SK-N-SH (cell line): Measurements from ENCODE around the gene FAIM2. TPM values are rescaled to one million over a fixed set of nuclear protein-coding genes. Genes with fewer than 3 reads are reported as not detected.
"Not testable (repeated sequence)": the region's sequence is repeated elsewhere in the genome, so short reads cannot be mapped to it uniquely, and the experiment has no call there.

Source experiments
- CTCF ChIA-PET: fragments of 300-600, 350-600 bp; formaldehyde crosslinking; extraction: SDS; loops from one replicate; lab custom pipeline; 2021; lab: Yijun Ruan, JAX
- POLR2A ChIA-PET: fragments of 350-600 bp; sonication (Branson Sonifier 250); formaldehyde crosslinking; extraction: SDS; loops from one replicate; lab custom pipeline; 2020; ENCODE audit warnings: antibody characterized with exemption, inconsistent platforms; lab: Yijun Ruan, JAX
- DNase-seq: peaks from one replicate; pipeline ENCODE4 v3.0.0; 2012
- H2AFZ ChIP-seq: fragments of 200-600 bp; sonication (generic); 2 replicates; pipeline ENCODE4 v1.8.1; 2016; ENCODE audit warnings: antibody characterized with exemption, mild to moderate bottlenecking, low read depth
- H3F3A ChIP-seq: fragments of 200-600 bp; sonication (generic); replicated peaks from 2 replicates; pipeline ENCODE3; 2016; ENCODE audit warnings: antibody characterized with exemption, mild to moderate bottlenecking; ENCODE audit not compliant: insufficient read depth
- H3K27ac ChIP-seq, 2 experiments: fragments of 200-500 bp in 1 of 2; fragments of 200-600 bp in 1 of 2; sonication (Bioruptor generic) in 1 of 2; sonication (generic), shearing (Covaris generic) in 1 of 2; 2 replicates each; pipeline versions ENCODE4 v1.5.1 to v1.6.1; 2014 to 2016; ENCODE audit warnings: low read depth in 2 of 2, inconsistent platforms in 1 of 2, low read length in 1 of 2, mild to moderate bottlenecking in 1 of 2, mixed read lengths in 1 of 2
- H3K27me3 ChIP-seq: fragments of 200-600 bp; sonication (generic), shearing (Covaris generic); 2 replicates; pipeline ENCODE4 v1.6.1; 2016; ENCODE audit warnings: mixed run types; ENCODE audit not compliant: insufficient read depth
- H3K36me3 ChIP-seq, 2 experiments: fragments of 200-500 bp in 1 of 2; fragments of 200-600 bp in 1 of 2; sonication (Bioruptor generic) in 1 of 2; sonication (generic) in 1 of 2; replicated peaks in 1 of 2; 2 replicates each; pipeline versions ENCODE3 to v1.5.1; 2014 to 2016; ENCODE audit warnings: low read length in 1 of 2, mild to moderate bottlenecking in 1 of 2; ENCODE audit not compliant: insufficient read depth in 2 of 2, control insufficient read depth in 1 of 2
- H3K4me1 ChIP-seq, 2 experiments: fragments of 200-500 bp in 1 of 2; fragments of 200-600 bp in 1 of 2; sonication (Bioruptor generic) in 1 of 2; sonication (generic), shearing (Covaris generic) in 1 of 2; 2 replicates each; pipeline versions ENCODE4 v1.5.1 to v1.6.1; 2014 to 2016; ENCODE audit warnings: low read depth in 1 of 2, low read length in 1 of 2, mixed run types in 1 of 2; ENCODE audit not compliant: insufficient read depth in 2 of 2, control insufficient read depth in 1 of 2
- H3K4me2 ChIP-seq: fragments of 200-600 bp; sonication (generic), shearing (Covaris generic); 2 replicates; pipeline ENCODE4 v1.6.1; 2017; ENCODE audit warnings: mixed run types
- H3K4me3 ChIP-seq, 2 experiments: fragments of 200-500 bp in 1 of 2; fragments of 200-600 bp in 1 of 2; sonication (Bioruptor generic) in 1 of 2; sonication (generic), shearing (Covaris generic) in 1 of 2; 2 replicates each; pipeline versions ENCODE4 v1.5.1 to v1.8.1; 2014 to 2016; ENCODE audit warnings: low read depth in 2 of 2, inconsistent platforms in 1 of 2, low read length in 1 of 2, mild to moderate bottlenecking in 1 of 2, mixed read lengths in 1 of 2, moderate library complexity in 1 of 2
- H3K79me2 ChIP-seq: fragments of 200-600 bp; sonication (generic); 2 replicates; pipeline ENCODE4 v1.8.1; 2017; ENCODE audit warnings: mild to moderate bottlenecking; ENCODE audit not compliant: insufficient read depth
- H3K9ac ChIP-seq: fragments of 200-600 bp; sonication (generic); 2 replicates; pipeline ENCODE4 v1.6.1; 2017; ENCODE audit warnings: mixed run types
- H3K9me2 ChIP-seq: fragments of 200-600 bp; sonication (generic); 2 replicates; pipeline ENCODE4 v1.6.1; 2017; ENCODE audit warnings: mixed run types
- H3K9me3 ChIP-seq: fragments of 200-600 bp; sonication (generic); 2 replicates; pipeline ENCODE4 v1.6.1; 2017; ENCODE audit warnings: mixed run types, mild to moderate bottlenecking, moderate library complexity
- H4K20me1 ChIP-seq: fragments of 200-600 bp; sonication (generic); 2 replicates; pipeline ENCODE4 v1.6.1; 2017; ENCODE audit warnings: mild to moderate bottlenecking, mixed run types; ENCODE audit not compliant: insufficient read depth
- CHD2 ChIP-seq: fragments of 150-350 bp; IDR thresholded peaks from 2 replicates; pipeline ENCODE4 v1.6.1; 2018; ENCODE audit warnings: low read length; ENCODE audit not compliant: partially characterized antibody
- EP300 ChIP-seq, 2 experiments: IDR thresholded peaks; 2 replicates each; pipeline versions ENCODE4 v1.4.0 to v1.6.1; 2012; ENCODE audit warnings: borderline replicate concordance in 1 of 2, low read depth in 1 of 2, low read length in 1 of 2
- FOXJ3 ChIP-seq: sonication (generic); formaldehyde crosslinking; IDR thresholded peaks from 2 replicates; pipeline ENCODE4 v1.5.1; 2020; ENCODE audit warnings: mild to moderate bottlenecking, missing genetic modification reagents
- FOXM1 ChIP-seq: IDR thresholded peaks from 2 replicates; pipeline ENCODE4 v1.4.0; 2012; ENCODE audit warnings: low read depth, mild to moderate bottlenecking
- GATA2 ChIP-seq: sonication (generic); formaldehyde crosslinking; IDR thresholded peaks from 2 replicates; pipeline ENCODE4 v1.5.0; 2020; ENCODE audit warnings: mild to moderate bottlenecking, missing genetic modification reagents
- RAD21 ChIP-seq: IDR thresholded peaks from 2 replicates; pipeline ENCODE4 v1.6.1; 2012; ENCODE audit warnings: mild to moderate bottlenecking, low read length
- RCOR1 ChIP-seq: fragments of 150-350 bp; IDR thresholded peaks from 2 replicates; pipeline ENCODE4 v1.6.1; 2017; ENCODE audit warnings: antibody characterized with exemption, low read length
- TCF12 ChIP-seq: IDR thresholded peaks from 2 replicates; pipeline ENCODE4 v1.4.0; 2012
- ZBTB33 ChIP-seq: IDR thresholded peaks from 2 replicates; pipeline ENCODE4 v1.4.0; 2012; ENCODE audit warnings: low read depth, borderline replicate concordance
- WGBS: methylation state at CpG from one replicate; pipeline ENCODE4 v1.1.6; 2017; ENCODE audit warnings: low lambda C conversion rate; 5-methylcytosine and 5-hydroxymethylcytosine counted together
- polyA plus RNA-seq, 3 experiments: library from polyadenylated mRNA; depleted of rRNA; stranded (reverse); fragments of >200 nt; gene quantifications; 2 replicates each; pipeline ENCODE4 v1.2.3, GENCODE V29; 2012
- TF ChIP-seq, protein P1 (sequence below): IDR thresholded peaks from 2 replicates; pipeline ENCODE4 v1.4.0; 2012; ENCODE audit warnings: low read depth, borderline replicate concordance
- TF ChIP-seq, protein P2 (sequence below): fragments of 150-350 bp; IDR thresholded peaks from 2 replicates; pipeline ENCODE4 v1.6.1; 2017; ENCODE audit warnings: antibody characterized with exemption, low read length, low read depth, borderline replicate concordance

Gene FAIM2
- polyA plus RNA-seq, 1 of the 3 experiments (the other 2 are of a cell fraction), result 11.3 TPM

DNA sequence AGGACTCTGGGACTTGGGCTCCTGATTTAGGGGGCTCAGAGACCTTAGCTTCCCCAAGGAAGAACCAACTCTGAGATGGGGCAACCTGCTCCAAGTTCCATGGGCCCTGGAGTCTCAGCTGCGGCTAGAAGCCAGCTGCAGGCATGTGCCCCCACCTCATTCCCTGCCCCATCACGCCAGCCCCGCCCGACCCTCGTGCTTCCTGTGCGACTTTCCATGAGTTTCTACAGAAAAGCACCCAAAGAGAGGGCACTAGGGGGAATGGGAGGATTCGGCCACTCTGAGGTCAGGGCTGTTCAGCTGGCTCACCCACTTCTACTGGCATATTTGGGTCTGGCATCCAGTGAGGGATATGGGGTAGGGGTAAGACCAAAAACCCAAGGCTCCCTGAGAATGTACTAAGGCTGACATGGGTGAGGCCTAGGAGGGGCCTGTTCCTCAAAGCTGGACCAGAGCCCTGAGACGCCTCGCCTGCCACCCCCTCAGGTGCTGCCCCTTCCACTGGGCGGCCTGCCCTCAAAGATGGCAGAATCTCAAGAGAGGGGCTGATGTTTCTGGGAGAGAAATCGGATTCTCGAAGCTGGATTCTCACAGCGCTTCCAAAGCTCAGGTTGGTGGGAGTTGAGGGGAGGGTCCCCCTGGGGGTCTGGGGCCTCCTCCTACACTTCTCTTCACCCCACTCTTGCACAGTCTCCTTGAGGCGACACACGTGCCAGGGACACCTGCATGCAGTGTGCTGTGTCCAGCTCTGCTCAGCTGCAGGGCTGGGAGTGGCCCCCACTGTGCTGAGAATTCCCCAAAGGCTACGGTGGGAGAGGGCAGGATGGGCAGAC lies 22.1 kb downstream of the FAIM2 start:
- Histone ChIP-seq H3K9me2 (no peaks in the 10 kb centered on the region), H3K9ac (no peak overlapping the region), H3K9me3 (no peaks in the 10 kb centered on the region), H4K20me1 (no peaks in the 10 kb centered on the region), H3K4me1 (peaks cover 0 to 16% of the 10 kb centered on the region in 2 experiments; a peak in 1 of 4 replicates), H3K4me2 (no peak overlapping the region), H3K4me3 (no peak overlapping the region), H3K36me3 (no peaks in the 10 kb centered on the region), H3K79me2 (no peaks in the 10 kb centered on the region), H3K27ac (no peak overlapping the region), H2AFZ (no peak overlapping the region), H3F3A (peaks cover 11% of the 10 kb centered on the region), H3K27me3 (no peaks in the 10 kb centered on the region)
- ChIA-PET CTCF (interaction anchor here (0.6 to 3.0 kb wide), 13 partner anchors 10 to 337 kb away, joined by 3 to 15 read pairs (median 4); no protein-coding TSS in a partner anchor), POLR2A (interaction anchor here (0.7 to 1.5 kb wide), 2 partner anchors 10 to 12 kb away, joined by 3 to 6 read pairs; no protein-coding TSS in a partner anchor)
- DNase-seq, result no peak
- TF ChIP-seq FOXM1, result no peak
- no peak for TF ChIP-seq TCF12
- TF ChIP-seq, protein P1, sequence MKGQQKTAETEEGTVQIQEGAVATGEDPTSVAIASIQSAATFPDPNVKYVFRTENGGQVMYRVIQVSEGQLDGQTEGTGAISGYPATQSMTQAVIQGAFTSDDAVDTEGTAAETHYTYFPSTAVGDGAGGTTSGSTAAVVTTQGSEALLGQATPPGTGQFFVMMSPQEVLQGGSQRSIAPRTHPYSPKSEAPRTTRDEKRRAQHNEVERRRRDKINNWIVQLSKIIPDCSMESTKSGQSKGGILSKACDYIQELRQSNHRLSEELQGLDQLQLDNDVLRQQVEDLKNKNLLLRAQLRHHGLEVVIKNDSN, result no peak
- TF ChIP-seq FOXJ3, result no peak
- TF ChIP-seq ZBTB33, result no peak
- WGBS, result 83% methylated on average over 13 of the region's 16 CpGs

- no peak for TF ChIP-seq EP300 (IDR thresholded peaks at IDR 0.05; ENCODE audit: borderline replicate concordance in 1 of 2, low read depth in 1 of 2, low read length in 1 of 2)
- no peak for TF ChIP-seq RAD21
- TF ChIP-seq CHD2, result no peak
- TF ChIP-seq RCOR1, result no peak
- no peak for TF ChIP-seq GATA2 (CRISPR knock-in tag)
- TF ChIP-seq, protein P2, sequence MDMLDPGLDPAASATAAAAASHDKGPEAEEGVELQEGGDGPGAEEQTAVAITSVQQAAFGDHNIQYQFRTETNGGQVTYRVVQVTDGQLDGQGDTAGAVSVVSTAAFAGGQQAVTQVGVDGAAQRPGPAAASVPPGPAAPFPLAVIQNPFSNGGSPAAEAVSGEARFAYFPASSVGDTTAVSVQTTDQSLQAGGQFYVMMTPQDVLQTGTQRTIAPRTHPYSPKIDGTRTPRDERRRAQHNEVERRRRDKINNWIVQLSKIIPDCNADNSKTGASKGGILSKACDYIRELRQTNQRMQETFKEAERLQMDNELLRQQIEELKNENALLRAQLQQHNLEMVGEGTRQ, result no peak
- CTCF ChIA-PET, result interaction anchor here (0.6 to 3.0 kb wide), 9 partner anchors 9 to 338 kb away, joined by 3 to 15 read pairs (median 4); no protein-coding TSS in a partner anchor
Measured at GRCh38 chr12:49880756-49881414, 22.8 kb downstream of the FAIM2 start.

DNA sequence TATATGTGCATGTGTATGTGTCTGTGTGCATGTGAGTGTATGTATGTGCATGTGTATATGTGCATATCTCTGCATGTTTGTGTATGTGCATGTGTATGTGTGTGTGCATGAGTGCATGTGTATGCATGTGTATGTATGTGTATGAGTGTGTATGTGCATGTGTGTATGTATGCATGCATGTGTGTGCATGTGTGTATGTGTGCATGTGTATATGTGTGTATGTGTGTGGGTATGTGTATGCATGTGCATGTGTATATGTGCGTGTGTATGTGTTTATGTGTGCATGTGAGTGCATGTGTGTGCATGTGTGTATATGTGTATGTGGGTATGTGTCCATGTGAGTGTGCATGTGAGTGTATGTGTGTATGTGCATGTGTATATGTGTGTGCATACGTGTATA lies 24.6 kb downstream of the FAIM2 start:
- peaks cover 11% of the 10 kb centered on the region for H3F3A ChIP-seq
- H3K9ac ChIP-seq, H3K9me3 ChIP-seq, H3K9me2 ChIP-seq, H3K4me2 ChIP-seq, POLR2A ChIA-PET, CTCF ChIA-PET, DNase-seq, H4K20me1 ChIP-seq, H3K79me2 ChIP-seq, H3K27ac ChIP-seq, H2AFZ ChIP-seq, H3K27me3 ChIP-seq, H3K36me3 ChIP-seq, H3K4me3 ChIP-seq: not testable (repeated sequence)
- H3K4me1 ChIP-seq, result peaks cover 0 to 23% of the 10 kb centered on the region in 2 experiments; a peak in 1 of 4 replicates
- WGBS, result 65% methylated on average over 2 of the region's 2 CpGs

More at GRCh38 chr12:49880756-49881414, 22.8 kb downstream of the FAIM2 start:
- H3K27me3 ChIP-seq, result no peaks in the 10 kb centered on the region
- peaks cover 11% of the 10 kb centered on the region for H3F3A ChIP-seq
- POLR2A ChIA-PET, result no interaction called here
- peaks cover 0 to 16% of the 10 kb centered on the region in 2 experiments; a peak in 1 of 4 replicates for H3K4me1 ChIP-seq
- no peaks in the 10 kb centered on the region for H3K79me2 ChIP-seq
- no peak overlapping the region for H3K9ac ChIP-seq
- WGBS, result 72% methylated on average over 4 of the region's 5 CpGs
- H4K20me1 ChIP-seq, result no peaks in the 10 kb centered on the region
- DNase-seq, result no peak
- H2AFZ ChIP-seq, result no peak overlapping the region
- H3K4me2 ChIP-seq, result no peak overlapping the region
- H3K27ac ChIP-seq, result no peak overlapping the region
- H3K36me3 ChIP-seq, result no peaks in the 10 kb centered on the region
- no peak overlapping the region for H3K4me3 ChIP-seq
- H3K9me3 ChIP-seq, result no peaks in the 10 kb centered on the region
- no peaks in the 10 kb centered on the region for H3K9me2 ChIP-seq
